ENCODE data around the gene FGD5. TPM values are rescaled to one million over a fixed set of nuclear protein-coding genes. Genes with fewer than 3 reads are reported as not detected.

FGD5 gene
- total RNA-seq, 3 donors from 2014 or later (not counting 1 experiment from before 2014, with no cell fraction given), result not detected

GRCh38 chr3:14841836-14842235 is 23.1 kb downstream of the FGD5 start:
- H3K9me3 ChIP-seq (ENCODE audit: control insufficient read depth, insufficient read depth, low read length), result no peaks in the 10 kb centered on the region
- H3K27me3 ChIP-seq (ENCODE audit: control insufficient read depth, insufficient read depth, low read length), result no peaks in the 10 kb centered on the region
- H3K4me1 ChIP-seq (ENCODE audit: control insufficient read depth, insufficient read depth, low read length), result no peaks in the 10 kb centered on the region
- no peaks in the 10 kb centered on the region for H3K36me3 Mint-ChIP-seq
- H3K4me3 ChIP-seq (ENCODE audit: low read length), result no peak overlapping the region
- H3K9me3 Mint-ChIP-seq, result no peaks in the 10 kb centered on the region
- H3K36me3 ChIP-seq (ENCODE audit: control insufficient read depth, insufficient read depth, low read length), result no peaks in the 10 kb centered on the region
- intact Hi-C loops (cut with micrococcal nuclease), result no loop called here
- TF ChIP-seq, protein P1, sequence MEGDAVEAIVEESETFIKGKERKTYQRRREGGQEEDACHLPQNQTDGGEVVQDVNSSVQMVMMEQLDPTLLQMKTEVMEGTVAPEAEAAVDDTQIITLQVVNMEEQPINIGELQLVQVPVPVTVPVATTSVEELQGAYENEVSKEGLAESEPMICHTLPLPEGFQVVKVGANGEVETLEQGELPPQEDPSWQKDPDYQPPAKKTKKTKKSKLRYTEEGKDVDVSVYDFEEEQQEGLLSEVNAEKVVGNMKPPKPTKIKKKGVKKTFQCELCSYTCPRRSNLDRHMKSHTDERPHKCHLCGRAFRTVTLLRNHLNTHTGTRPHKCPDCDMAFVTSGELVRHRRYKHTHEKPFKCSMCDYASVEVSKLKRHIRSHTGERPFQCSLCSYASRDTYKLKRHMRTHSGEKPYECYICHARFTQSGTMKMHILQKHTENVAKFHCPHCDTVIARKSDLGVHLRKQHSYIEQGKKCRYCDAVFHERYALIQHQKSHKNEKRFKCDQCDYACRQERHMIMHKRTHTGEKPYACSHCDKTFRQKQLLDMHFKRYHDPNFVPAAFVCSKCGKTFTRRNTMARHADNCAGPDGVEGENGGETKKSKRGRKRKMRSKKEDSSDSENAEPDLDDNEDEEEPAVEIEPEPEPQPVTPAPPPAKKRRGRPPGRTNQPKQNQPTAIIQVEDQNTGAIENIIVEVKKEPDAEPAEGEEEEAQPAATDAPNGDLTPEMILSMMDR (IDR thresholded peaks at IDR 0.05), result no peak
- H3K4me1 Mint-ChIP-seq, result no peaks in the 10 kb centered on the region
- ATAC-seq (no peak), DNase-seq (no peak)
- H3K27me3 Mint-ChIP-seq (ENCODE audit: low read depth in 2 of 2), result peaks cover 6 to 11% of the 10 kb centered on the region in 2 donors
- no peak overlapping the region for H3K4me3 Mint-ChIP-seq
- WGBS (ENCODE audit: insufficient coverage), result 91% methylated on average over 9 of the region's 9 CpGs
- no peak overlapping the region for H3K27ac ChIP-seq (ENCODE audit: low read length)
- H3K27ac Mint-ChIP-seq, result no peak overlapping the region

- Histone ChIP-seq H3K9me3 (ENCODE audit: control insufficient read depth, insufficient read depth, low read length) (no peaks in the 10 kb centered on the region), H3K27me3 (ENCODE audit: control insufficient read depth, insufficient read depth, low read length) (no peaks in the 10 kb centered on the region), H3K36me3 (ENCODE audit: control insufficient read depth, insufficient read depth, low read length) (no peaks in the 10 kb centered on the region), H3K4me3 (ENCODE audit: low read length) (no peak overlapping the region), H3K27ac (ENCODE audit: low read length) (no peak overlapping the region), H3K4me1 (ENCODE audit: control insufficient read depth, insufficient read depth, low read length) (no peaks in the 10 kb centered on the region)
- intact Hi-C loops (cut with micrococcal nuclease), result no loop called here
- Mint-ChIP-seq H3K4me3 (no peak overlapping the region), H3K4me1 (no peaks in the 10 kb centered on the region), H3K27me3 (ENCODE audit: low read depth in 2 of 2) (peaks cover 4 to 11% of the 10 kb centered on the region in 2 donors), H3K27ac (no peak overlapping the region), H3K36me3 (no peaks in the 10 kb centered on the region), H3K9me3 (no peaks in the 10 kb centered on the region)
- no peak for ATAC-seq
- DNase-seq, result no peak
- whole genome bisulfite sequencing (ENCODE audit: insufficient coverage), result 91% methylated on average over 3 of the region's 3 CpGs
- TF ChIP-seq, protein P1 (IDR thresholded peaks at IDR 0.05), result no peak
Measured at GRCh38 chr3:14842277-14842676, 23.5 kb downstream of the FGD5 start.

DNA sequence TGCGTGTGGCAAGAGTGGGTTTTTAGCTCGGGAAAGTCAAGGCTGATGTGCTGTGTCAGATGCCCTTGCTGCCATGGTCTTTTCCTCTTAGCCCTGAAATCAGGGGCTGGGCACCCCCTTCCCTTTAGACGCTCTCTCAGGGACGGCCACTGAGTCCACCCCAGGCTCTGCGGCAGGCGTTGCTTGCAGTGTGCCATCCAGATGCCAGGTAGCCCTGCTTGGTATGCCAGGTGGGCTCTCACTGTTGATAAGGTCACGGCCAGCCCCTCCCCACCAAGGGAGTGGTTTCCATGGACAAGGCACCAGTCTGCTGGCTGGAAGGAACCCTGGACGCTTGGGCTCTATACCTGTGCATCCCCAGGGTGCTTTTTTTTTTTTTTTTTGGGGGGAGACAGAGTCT is 24.6 kb downstream of the FGD5 start:
- Histone ChIP-seq H3K9me3 (ENCODE audit: control insufficient read depth, insufficient read depth, low read length) (no peaks in the 10 kb centered on the region), H3K4me3 (ENCODE audit: low read length) (no peak overlapping the region), H3K36me3 (ENCODE audit: control insufficient read depth, insufficient read depth, low read length) (no peaks in the 10 kb centered on the region), H3K4me1 (ENCODE audit: control insufficient read depth, insufficient read depth, low read length) (peaks cover 4% of the 10 kb centered on the region), H3K27ac (ENCODE audit: low read length) (no peak overlapping the region), H3K27me3 (ENCODE audit: control insufficient read depth, insufficient read depth, low read length) (no peaks in the 10 kb centered on the region)
- WGBS (ENCODE audit: insufficient coverage), result 87% methylated on average over 7 of the region's 8 CpGs
- intact Hi-C loops (cut with micrococcal nuclease), result no loop called here
- H3K36me3 Mint-ChIP-seq, result no peaks in the 10 kb centered on the region
- ATAC-seq, result no peak
- no peak overlapping the region for H3K4me3 Mint-ChIP-seq
- DNase-seq, result no peak
- H3K27me3 Mint-ChIP-seq (ENCODE audit: low read depth in 2 of 2), result peaks cover 4 to 11% of the 10 kb centered on the region in 2 donors
- H3K9me3 Mint-ChIP-seq, result no peaks in the 10 kb centered on the region
- no peak overlapping the region for H3K27ac Mint-ChIP-seq
- TF ChIP-seq, protein P1 (IDR thresholded peaks at IDR 0.05), result no peak
- peaks cover 0 to 7% of the 10 kb centered on the region in 2 donors for H3K4me1 Mint-ChIP-seq

All from natural killer cell (primary cell).